Calu3 (cell line): ENCODE data around the gene ZBTB40. TPM values are rescaled to one million over a fixed set of nuclear protein-coding genes. Genes with fewer than 3 reads are reported as not detected.

ENCODE experiments used
- BruUV-seq: library from RNA; stranded (reverse); fragments of 400-500 nt; replicated peaks from 2 replicates; lab custom pipeline; 2021; lab: Mats Ljungman, UMichigan
- CTCF ChIA-PET: fragments of 300-600 bp; sonication (Branson Sonifier 250); formaldehyde crosslinking; loops from one replicate; lab custom pipeline; 2022; ENCODE audit warnings: antibody characterized with exemption; lab: Charles Lee
- DNase-seq: peaks from one replicate; pipeline ENCODE4 v3.0.0; 2022
- H3K27ac Mint-ChIP-seq: one replicate; pipeline ENCODE4 v1.8.0; 2022; ENCODE audit warnings: mixed read lengths; ENCODE audit not compliant: unreplicated experiment
- H3K27me3 Mint-ChIP-seq: one replicate; pipeline ENCODE4 v1.8.0; 2022; ENCODE audit warnings: mixed read lengths; ENCODE audit not compliant: unreplicated experiment
- H3K36me3 Mint-ChIP-seq: one replicate; pipeline ENCODE4 v1.8.0; 2022; ENCODE audit warnings: mild to moderate bottlenecking, moderate library complexity, mixed read lengths; ENCODE audit not compliant: insufficient read depth, unreplicated experiment
- H3K4me1 Mint-ChIP-seq: one replicate; pipeline ENCODE4 v1.8.0; 2022; ENCODE audit warnings: mild to moderate bottlenecking, low read depth, mixed read lengths; ENCODE audit not compliant: unreplicated experiment
- H3K4me3 Mint-ChIP-seq: one replicate; pipeline ENCODE4 v1.8.0; 2022; ENCODE audit warnings: mild to moderate bottlenecking, low read depth, moderate library complexity, mixed read lengths; ENCODE audit not compliant: unreplicated experiment
- H3K9me3 Mint-ChIP-seq: one replicate; pipeline ENCODE4 v1.8.0; 2022; ENCODE audit warnings: low read depth, mixed read lengths; ENCODE audit not compliant: unreplicated experiment
- CTCF ChIP-seq: fragments of 200-600 bp; IDR thresholded peaks from one replicate; pipeline ENCODE4 v1.8.0; 2022; ENCODE audit warnings: antibody characterized with exemption; ENCODE audit not compliant: unreplicated experiment
- intact Hi-C: fragments of 100-400 bp; cut with micrococcal nuclease; formaldehyde crosslinking; loops from one replicate; pipeline ENCODE4 v1.10.0; 2022; ENCODE audit not compliant: unreplicated experiment
- total RNA-seq: library from RNA; stranded (reverse); gene quantifications from 2 replicates; pipeline ENCODE4 v1.2.3, GENCODE V29; 2022

ZBTB40 gene
- total RNA-seq, 1 experiment from 2014 or later = 18.7 TPM

- TF ChIP-seq CTCF = no peak
- Mint-ChIP-seq H3K4me1 (no peaks in the 10 kb centered on the region), H3K27ac (no peak overlapping the region), H3K4me3 (no peak overlapping the region), H3K36me3 (peaks cover 7% of the 10 kb centered on the region), H3K27me3 (no peaks in the 10 kb centered on the region), H3K9me3 (no peaks in the 10 kb centered on the region)
- DNase-seq = no peak
- no TSS peak for BruUV-seq
- intact Hi-C loops = no loop called here
- CTCF ChIA-PET = interaction anchor here (0.5 to 0.7 kb wide), 2 partner anchors 128 to 362 kb away, joined by 3 to 5 read pairs; no protein-coding TSS in a partner anchor
These were observed 10.3 kb downstream of the ZBTB40 start for GRCh38 chr1:22461678-22462527.

DNA sequence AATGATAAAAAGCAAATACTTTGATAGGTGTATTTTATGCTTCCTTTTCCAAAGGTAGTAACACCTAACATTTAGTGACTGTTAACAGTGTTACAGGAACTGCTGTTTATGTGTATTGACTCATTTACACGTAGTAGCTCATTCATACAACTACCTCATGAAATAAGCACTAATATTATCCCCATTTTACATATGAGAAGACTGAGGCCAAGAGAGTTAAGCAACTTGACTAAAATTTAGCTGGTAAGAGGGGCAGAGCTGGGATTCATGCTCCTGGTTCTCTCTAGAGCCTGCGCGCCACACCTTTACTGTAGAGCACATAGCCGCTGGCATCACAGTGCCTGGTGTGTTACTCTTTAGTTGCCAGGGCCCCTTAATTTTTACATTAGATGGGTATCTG, 11.3 kb downstream of the ZBTB40 start:
- Mint-ChIP-seq H3K4me3 (no peak overlapping the region), H3K9me3 (no peaks in the 10 kb centered on the region), H3K27me3 (no peaks in the 10 kb centered on the region), H3K27ac (no peak overlapping the region), H3K4me1 (no peaks in the 10 kb centered on the region), H3K36me3 (peaks cover 7% of the 10 kb centered on the region)
- intact Hi-C loops = no loop called here
- TF ChIP-seq CTCF = no peak
- no TSS peak for BruUV-seq
- no peak for DNase-seq
- CTCF ChIA-PET = no interaction called here

DNA sequence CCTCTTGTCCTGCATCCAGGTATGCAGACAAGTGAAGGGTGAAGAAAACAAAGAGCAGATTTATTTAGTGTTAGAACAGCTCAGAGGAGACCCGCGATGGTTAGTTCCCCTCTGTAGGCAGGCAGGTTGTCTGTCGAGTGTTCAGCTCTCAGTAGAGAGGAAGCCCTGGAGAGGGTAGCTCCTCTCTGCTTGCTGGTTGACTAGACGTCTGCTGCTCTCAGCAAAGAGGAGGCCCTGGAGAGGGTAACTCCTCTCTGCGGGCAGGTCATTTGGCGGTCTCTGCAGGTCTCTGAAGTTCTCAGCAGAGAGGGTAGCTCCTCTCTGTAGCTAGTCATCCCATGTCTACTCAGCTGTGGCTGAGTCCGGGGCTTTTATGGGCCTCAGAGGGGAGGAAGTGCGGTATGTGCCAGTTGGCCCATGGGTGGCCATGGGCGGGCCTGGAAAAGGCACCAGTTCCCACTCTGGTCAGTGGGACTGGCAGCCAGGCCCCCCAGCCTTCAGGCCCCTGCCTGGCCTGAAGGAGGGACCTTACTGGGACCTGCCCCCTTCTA, 13.4 kb downstream of the ZBTB40 start:
- Mint-ChIP-seq H3K27ac (no peak overlapping the region), H3K36me3 (no peaks in the 10 kb centered on the region), H3K27me3 (no peaks in the 10 kb centered on the region), H3K9me3 (no peaks in the 10 kb centered on the region), H3K4me3 (no peak overlapping the region), H3K4me1 (no peaks in the 10 kb centered on the region)
- intact Hi-C loops = no loop called here
- CTCF ChIA-PET = no interaction called here
- no TSS peak for BruUV-seq
- DNase-seq = no peak
- TF ChIP-seq CTCF = no peak

- Mint-ChIP-seq H3K27ac (no peak overlapping the region), H3K36me3 (no peaks in the 10 kb centered on the region), H3K4me3 (no peak overlapping the region), H3K4me1 (no peaks in the 10 kb centered on the region), H3K9me3 (no peaks in the 10 kb centered on the region), H3K27me3 (no peaks in the 10 kb centered on the region)
- no peak for DNase-seq
- no peak for TF ChIP-seq CTCF
- intact Hi-C loops = no loop called here
- BruUV-seq = no TSS peak
- CTCF ChIA-PET = no interaction called here
These were observed 14.0 kb downstream of the ZBTB40 start for GRCh38 chr1:22465671-22466070.
